ENCODE data around the gene UGGT2.

DNA sequence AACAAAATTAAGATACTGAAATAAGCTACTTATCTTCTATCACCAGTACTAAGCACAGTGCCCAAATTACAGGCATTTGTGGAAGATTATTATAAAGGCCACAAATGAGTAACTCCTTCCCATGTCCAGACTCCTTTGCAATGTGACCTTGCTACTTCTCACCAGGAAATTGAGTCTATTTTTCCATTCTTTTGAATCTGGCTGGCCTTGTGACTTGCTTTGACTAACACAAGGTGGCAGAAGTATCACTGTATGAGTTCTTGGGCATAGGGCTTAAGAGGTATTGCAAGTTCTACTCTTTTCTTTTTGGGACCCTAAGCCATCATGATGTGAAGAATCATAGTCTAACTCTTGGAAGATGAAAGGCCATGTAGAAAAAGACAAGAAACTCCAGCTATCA, 49.9 kb downstream of the UGGT2 start:
- TF ChIP-seq, protein P1, sequence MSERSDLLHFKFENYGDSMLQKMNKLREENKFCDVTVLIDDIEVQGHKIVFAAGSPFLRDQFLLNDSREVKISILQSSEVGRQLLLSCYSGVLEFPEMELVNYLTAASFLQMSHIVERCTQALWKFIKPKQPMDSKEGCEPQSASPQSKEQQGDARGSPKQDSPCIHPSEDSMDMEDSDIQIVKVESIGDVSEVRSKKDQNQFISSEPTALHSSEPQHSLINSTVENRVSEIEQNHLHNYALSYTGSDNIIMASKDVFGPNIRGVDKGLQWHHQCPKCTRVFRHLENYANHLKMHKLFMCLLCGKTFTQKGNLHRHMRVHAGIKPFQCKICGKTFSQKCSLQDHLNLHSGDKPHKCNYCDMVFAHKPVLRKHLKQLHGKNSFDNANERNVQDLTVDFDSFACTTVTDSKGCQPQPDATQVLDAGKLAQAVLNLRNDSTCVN (CRISPR knock-in tag; IDR thresholded peaks at IDR 0.05): no peak
- TF ChIP-seq, protein P2, sequence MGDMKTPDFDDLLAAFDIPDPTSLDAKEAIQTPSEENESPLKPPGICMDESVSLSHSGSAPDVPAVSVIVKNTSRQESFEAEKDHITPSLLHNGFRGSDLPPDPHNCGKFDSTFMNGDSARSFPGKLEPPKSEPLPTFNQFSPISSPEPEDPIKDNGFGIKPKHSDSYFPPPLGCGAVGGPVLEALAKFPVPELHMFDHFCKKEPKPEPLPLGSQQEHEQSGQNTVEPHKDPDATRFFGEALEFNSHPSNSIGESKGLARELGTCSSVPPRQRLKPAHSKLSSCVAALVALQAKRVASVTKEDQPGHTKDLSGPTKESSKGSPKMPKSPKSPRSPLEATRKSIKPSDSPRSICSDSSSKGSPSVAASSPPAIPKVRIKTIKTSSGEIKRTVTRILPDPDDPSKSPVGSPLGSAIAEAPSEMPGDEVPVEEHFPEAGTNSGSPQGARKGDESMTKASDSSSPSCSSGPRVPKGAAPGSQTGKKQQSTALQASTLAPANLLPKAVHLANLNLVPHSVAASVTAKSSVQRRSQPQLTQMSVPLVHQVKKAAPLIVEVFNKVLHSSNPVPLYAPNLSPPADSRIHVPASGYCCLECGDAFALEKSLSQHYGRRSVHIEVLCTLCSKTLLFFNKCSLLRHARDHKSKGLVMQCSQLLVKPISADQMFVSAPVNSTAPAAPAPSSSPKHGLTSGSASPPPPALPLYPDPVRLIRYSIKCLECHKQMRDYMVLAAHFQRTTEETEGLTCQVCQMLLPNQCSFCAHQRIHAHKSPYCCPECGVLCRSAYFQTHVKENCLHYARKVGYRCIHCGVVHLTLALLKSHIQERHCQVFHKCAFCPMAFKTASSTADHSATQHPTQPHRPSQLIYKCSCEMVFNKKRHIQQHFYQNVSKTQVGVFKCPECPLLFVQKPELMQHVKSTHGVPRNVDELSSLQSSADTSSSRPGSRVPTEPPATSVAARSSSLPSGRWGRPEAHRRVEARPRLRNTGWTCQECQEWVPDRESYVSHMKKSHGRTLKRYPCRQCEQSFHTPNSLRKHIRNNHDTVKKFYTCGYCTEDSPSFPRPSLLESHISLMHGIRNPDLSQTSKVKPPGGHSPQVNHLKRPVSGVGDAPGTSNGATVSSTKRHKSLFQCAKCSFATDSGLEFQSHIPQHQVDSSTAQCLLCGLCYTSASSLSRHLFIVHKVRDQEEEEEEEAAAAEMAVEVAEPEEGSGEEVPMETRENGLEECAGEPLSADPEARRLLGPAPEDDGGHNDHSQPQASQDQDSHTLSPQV (IDR thresholded peaks at IDR 0.05): no peak
- TF ChIP-seq MAZ (CRISPR knock-in tag; conservative IDR thresholded peaks at IDR 0.05 in 1 of 2, IDR thresholded peaks at IDR 0.05 in 1 of 2) (no peak), HNRNPH1 (optimal IDR thresholded peaks at IDR 0.05; ENCODE audit: low read depth, low read length) (no peak), SMC3 (conservative IDR thresholded peaks at IDR 0.05; ENCODE audit: insufficient read depth, low read depth, low read length) (no peak), PURB (CRISPR knock-in tag; IDR thresholded peaks at IDR 0.05; ENCODE audit: low read depth) (no peak)
